Measurements from ENCODE around the gene CDO1. TPM values are rescaled to one million over a fixed set of nuclear protein-coding genes. Genes with fewer than 3 reads are reported as not detected.

The CDO1 gene
- polyA plus RNA-seq, 2 of the 4 experiments (the other 2 are of a cell fraction) = not detected

DNA sequence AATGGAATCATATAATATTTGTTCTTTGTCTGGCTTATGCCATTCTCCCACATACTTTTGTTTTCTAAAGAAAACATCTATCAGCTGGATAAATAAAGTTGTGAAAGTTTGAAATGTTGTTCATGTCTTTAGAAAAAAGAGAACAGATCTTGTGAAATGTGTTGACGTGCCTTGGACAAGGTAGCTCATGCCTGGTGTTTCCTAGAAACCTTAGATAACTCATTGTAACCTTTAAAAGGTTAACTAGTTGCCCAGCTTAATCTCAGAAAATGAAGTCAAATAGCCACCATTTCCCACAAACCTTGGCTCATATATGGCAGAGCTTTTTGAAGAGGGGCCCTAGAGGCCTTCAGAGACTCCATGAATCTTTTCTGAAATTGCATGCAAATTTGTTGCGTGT lies 15.3 kb downstream of the CDO1 start:
- H3K4me2 ChIP-seq = no peak overlapping the region
- no peak for ATAC-seq
- H3K9me3 ChIP-seq = no peaks in the 10 kb centered on the region
- no peak overlapping the region for H3K27ac ChIP-seq
- H3K4me1 ChIP-seq = no peaks in the 10 kb centered on the region
- H3K4me3 ChIP-seq = no peak overlapping the region
- DNase-seq (ENCODE audit: low read depth in 1 of 2, low spot score in 1 of 2) = no peak
- WGBS (ENCODE audit: missing lambda C conversion rate) = 73% methylated on average over 2 of the region's 2 CpGs
- TF ChIP-seq CEBPB (IDR thresholded peaks at IDR 0.05) = no peak
- TF ChIP-seq BHLHE40 (IDR thresholded peaks at IDR 0.05; ENCODE audit: low read depth, low read length) = no peak
- TF ChIP-seq PHF8 (IDR thresholded peaks at IDR 0.05; ENCODE audit: borderline replicate concordance, low read depth) = no peak
- TF ChIP-seq CBX2 (IDR thresholded peaks at IDR 0.05; ENCODE audit: borderline replicate concordance, low read depth) = no peak
- TF ChIP-seq CTCF (IDR thresholded peaks at IDR 0.05) = no peak
- TF ChIP-seq JUN (IDR thresholded peaks at IDR 0.05) = no peak
- no peak for TF ChIP-seq FOSL2 (IDR thresholded peaks at IDR 0.05)
- TF ChIP-seq FOSL2 (CRISPR knock-in tag; IDR thresholded peaks at IDR 0.05) = no peak
- no peak for TF ChIP-seq RFX5 (IDR thresholded peaks at IDR 0.05)
- TF ChIP-seq CBX8 (IDR thresholded peaks at IDR 0.05) = no peak
- no peak for TF ChIP-seq BCL3 (IDR thresholded peaks at IDR 0.05)
- no peak for TF ChIP-seq TFCP2L1 (CRISPR knock-in tag; IDR thresholded peaks at IDR 0.05)
- TF ChIP-seq E2F6 (IDR thresholded peaks at IDR 0.05; ENCODE audit: borderline replicate concordance, low read depth) = no peak
- TF ChIP-seq EP300 (IDR thresholded peaks at IDR 0.05) = no peak
- no peak for TF ChIP-seq ESRRA (IDR thresholded peaks at IDR 0.05; ENCODE audit: borderline replicate concordance, low read length)
- no peak for TF ChIP-seq HOXB5 (CRISPR knock-in tag; IDR thresholded peaks at IDR 0.05)
- TF ChIP-seq, protein P1, sequence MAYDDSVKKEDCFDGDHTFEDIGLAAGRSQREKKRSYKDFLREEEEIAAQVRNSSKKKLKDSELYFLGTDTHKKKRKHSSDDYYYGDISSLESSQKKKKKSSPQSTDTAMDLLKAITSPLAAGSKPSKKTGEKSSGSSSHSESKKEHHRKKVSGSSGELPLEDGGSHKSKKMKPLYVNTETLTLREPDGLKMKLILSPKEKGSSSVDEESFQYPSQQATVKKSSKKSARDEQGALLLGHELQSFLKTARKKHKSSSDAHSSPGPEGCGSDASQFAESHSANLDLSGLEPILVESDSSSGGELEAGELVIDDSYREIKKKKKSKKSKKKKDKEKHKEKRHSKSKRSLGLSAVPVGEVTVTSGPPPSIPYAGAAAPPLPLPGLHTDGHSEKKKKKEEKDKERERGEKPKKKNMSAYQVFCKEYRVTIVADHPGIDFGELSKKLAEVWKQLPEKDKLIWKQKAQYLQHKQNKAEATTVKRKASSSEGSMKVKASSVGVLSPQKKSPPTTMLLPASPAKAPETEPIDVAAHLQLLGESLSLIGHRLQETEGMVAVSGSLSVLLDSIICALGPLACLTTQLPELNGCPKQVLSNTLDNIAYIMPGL (CRISPR knock-in tag; IDR thresholded peaks at IDR 0.05; ENCODE audit: borderline replicate concordance) = no peak
- no peak for TF ChIP-seq HOXA7 (CRISPR knock-in tag; IDR thresholded peaks at IDR 0.05)
- TF ChIP-seq SREBF2 (IDR thresholded peaks at IDR 0.05) = no peak
- no peak for FAIRE-seq
- CTCF ChIA-PET = no interaction called here
- POLR2A ChIA-PET = no interaction called here

DNA sequence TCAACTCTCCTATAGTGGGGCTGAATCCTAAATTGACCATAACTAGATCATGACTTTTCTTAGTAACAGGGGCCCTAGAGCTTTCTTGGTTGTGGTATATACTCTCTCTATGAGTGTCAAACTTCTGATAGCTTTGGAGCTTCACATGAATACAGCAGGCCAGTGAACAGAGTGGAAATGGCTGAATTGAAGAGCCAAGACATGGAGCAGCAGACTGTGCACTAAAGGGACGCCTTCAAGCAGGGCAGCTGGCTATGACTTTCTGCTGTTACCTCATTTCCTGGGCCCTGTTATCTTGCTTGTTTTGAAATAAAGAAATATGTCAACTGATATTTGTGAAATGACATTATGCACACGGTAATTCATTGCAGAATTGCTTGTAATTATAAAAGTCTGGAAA lies 16.4 kb downstream of the CDO1 start:
- ATAC-seq (no peak), DNase-seq (ENCODE audit: low read depth in 1 of 2, low spot score in 1 of 2) (no peak), FAIRE-seq (no peak)
- CTCF ChIA-PET = interaction anchor here (1.1 kb wide), 1 partner anchor 12 kb away, joined by 3 read pairs; no protein-coding TSS in a partner anchor
- Histone ChIP-seq H3K4me2 (no peak overlapping the region), H3K27ac (no peak overlapping the region), H3K4me1 (no peaks in the 10 kb centered on the region), H3K4me3 (no peak overlapping the region), H3K9me3 (no peaks in the 10 kb centered on the region)
- TF ChIP-seq HDAC2 (IDR thresholded peaks at IDR 0.05) (no peak), KDM5A (IDR thresholded peaks at IDR 0.05) (no peak), ZSCAN20 (CRISPR knock-in tag; IDR thresholded peaks at IDR 0.05) (no peak), ZC3H11A (IDR thresholded peaks at IDR 0.05) (no peak), HOXA7 (CRISPR knock-in tag; IDR thresholded peaks at IDR 0.05) (no peak), FOSB (CRISPR knock-in tag; IDR thresholded peaks at IDR 0.05) (no peak), RFX5 (IDR thresholded peaks at IDR 0.05) (no peak), ESRRA (IDR thresholded peaks at IDR 0.05; ENCODE audit: borderline replicate concordance, low read length) (no peak)
- 14% methylated on average over 2 of the region's 2 CpGs for WGBS (ENCODE audit: missing lambda C conversion rate)
- POLR2A ChIA-PET = no interaction called here

All from A549 (cell line).